GM18867 (cell line): Measurements from ENCODE around the gene FOXL2NB.

Experiments used
- ATAC-seq: cut with Tn5 transposase; IDR thresholded peaks from one replicate; pipeline ENCODE4 v1.9.1; 2021; ENCODE audit warnings: mild to moderate bottlenecking, moderate library complexity; ENCODE audit not compliant: unreplicated experiment

Gene FOXL2NB

GRCh38 chr3:138944929-138945708 lies 1.9 kb upstream of the FOXL2NB start:
- no peak for ATAC-seq

DNA sequence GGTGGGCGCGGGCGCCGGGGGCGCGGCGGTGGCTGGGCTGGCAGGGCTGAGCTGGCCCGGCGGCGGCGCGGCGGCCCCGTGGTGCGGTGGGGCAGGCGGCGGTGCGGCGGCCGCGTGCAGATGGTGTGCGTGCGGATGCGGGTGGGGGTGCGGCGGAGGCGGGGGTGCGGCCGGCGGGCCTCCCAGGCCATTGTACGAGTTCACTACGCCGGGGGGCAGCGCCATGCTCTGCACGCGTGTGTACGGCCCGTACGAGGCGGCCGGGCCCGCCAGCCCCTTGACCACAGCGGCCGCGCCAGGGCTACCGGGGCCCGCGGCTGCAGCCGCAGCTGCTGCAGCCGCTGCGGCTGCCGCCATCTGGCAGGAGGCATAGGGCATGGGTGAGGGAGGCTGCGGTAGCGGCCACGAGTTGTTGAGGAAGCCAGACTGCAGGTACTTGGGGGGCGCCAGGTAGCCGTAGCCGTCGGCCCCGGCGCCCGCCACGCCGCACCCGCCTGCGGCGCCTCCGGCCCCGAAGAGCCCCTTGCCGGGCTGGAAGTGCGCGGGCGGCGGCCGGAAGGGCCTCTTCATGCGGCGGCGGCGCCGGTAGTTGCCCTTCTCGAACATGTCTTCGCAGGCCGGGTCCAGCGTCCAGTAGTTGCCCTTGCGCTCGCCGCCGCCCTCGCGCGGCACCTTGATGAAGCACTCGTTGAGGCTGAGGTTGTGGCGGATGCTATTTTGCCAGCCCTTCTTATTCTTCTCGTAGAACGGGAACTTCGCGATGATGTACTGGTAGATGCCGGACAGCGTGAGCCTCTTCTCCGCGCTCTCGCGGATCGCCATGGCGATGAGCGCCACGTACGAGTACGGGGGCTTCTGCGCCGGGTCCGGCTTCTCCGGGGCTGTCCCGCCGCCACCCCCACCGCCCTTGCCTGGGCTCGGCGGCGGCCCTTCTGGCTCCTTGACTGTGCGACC lies 1.0 kb upstream of the FOXL2NB start:
- no peak for ATAC-seq

- no peak for ATAC-seq
Measured at GRCh38 chr3:138947495-138948121, 591 bp downstream of the FOXL2NB start.

- ATAC-seq: no peak
Measured at GRCh38 chr3:138948371-138949001, 1.5 kb downstream of the FOXL2NB start.

DNA sequence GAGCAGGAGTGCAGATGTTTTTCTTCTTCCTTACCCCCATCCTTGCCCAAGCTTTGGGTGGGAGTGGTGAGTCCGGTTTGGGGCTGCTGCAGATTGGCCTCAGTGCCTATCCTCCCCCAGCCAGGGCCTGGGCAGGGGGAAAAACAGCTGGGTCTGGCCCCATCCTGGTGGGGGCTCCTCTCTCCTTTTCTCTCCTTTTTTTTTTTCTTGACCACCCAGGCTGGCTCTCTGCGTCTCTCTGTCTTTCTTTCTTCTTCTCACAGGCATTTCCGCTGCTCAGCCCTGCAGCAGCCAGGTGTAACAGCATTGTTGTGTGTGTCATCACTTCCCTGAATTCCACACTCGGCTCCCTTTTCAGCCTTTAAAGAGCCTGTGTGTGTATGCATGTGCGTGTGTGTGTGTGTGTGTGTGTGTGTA lies 2.0 kb downstream of the FOXL2NB start:
- no peak for ATAC-seq

- no peak for ATAC-seq
Measured at GRCh38 chr3:138949445-138950005, 2.5 kb downstream of the FOXL2NB start.

DNA sequence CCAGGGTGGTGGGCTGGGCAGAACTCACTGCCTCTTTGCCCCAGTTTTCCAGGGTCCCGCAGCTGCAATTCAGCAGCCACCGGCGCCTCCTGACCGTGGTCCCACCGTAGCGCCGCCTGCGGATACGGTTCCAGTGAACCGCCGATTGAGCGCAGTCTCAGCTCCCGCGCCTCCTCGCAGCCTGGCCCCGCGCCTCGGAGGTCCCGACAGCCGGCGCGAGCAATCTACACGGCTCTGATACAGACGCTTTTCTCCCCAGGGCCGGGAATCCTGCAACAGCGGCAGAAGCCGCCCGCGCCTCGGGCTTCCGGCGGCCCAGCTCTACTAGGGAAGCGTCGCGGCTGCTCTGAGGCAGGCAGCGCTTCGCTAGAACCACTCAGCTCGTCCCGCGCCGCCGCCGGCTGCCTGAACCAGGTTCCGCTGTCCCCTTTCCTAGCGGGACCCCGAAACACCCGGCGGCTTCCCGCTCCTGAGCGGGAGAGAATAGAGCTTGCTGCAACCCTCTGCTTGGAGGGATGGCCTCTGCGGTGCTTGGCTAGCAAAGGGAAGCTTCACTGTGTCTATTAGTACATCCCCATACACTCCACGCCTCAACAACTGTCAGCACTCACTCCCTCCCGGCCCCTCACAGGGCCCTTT lies 3.1 kb downstream of the FOXL2NB start:
- no peak for ATAC-seq

- ATAC-seq: no peak
Measured at GRCh38 chr3:138950701-138951100, 3.7 kb downstream of the FOXL2NB start.

GRCh38 chr3:138960417-138960852 lies 13.4 kb downstream of the FOXL2NB start:
- no peak for ATAC-seq

GRCh38 chr3:138962854-138963560 lies 16.0 kb downstream of the FOXL2NB start:
- ATAC-seq: no peak

DNA sequence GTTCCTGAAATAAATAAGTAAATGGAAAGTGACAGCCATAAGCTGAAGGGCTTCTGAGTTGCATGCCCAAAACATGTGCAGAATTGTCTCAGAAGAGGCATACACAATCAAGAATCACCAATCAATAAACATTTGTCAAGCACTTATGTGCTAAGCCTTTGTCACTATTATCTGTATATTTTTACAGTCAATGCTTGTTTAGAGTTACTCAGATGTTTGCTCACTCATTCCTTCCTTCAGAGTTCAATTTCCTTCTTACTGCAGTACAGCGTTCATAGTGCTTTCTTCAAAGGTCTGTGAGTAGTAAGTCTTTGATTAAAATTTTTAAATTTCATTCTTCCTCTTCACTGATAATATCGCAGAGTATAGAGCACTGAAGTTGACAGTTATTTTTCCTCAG lies 17.2 kb downstream of the FOXL2NB start:
- ATAC-seq: no peak

- ATAC-seq: no peak
Measured at GRCh38 chr3:138964923-138965322, 17.9 kb downstream of the FOXL2NB start.

DNA sequence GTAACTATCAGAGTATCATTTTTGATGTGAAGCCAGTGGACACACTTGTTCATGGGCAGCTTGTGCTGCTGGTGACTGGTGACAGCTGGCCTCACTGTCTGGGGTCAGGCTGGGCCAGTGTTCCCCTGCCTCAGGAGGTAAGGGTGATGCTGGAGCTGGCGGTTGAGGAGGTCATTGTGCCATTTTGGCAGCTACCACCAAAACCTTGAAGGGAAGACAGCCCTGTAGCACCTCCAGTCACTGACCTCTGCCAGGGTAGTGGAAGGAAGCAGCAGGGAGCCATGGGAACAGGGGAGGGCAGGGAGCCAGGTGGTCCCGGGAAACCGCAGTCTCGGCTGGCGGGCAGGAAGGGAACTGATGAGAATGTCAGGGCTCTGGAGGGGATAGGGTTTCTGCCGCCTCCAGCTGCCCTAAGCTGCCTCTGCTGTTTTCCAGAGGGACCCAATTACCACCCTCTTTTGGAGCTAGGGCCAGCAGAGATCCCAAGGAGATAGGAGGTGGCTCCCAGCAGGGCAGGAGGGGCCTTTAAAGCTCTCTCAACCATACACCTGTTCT lies 24.8 kb downstream of the FOXL2NB start:
- no peak for ATAC-seq

DNA sequence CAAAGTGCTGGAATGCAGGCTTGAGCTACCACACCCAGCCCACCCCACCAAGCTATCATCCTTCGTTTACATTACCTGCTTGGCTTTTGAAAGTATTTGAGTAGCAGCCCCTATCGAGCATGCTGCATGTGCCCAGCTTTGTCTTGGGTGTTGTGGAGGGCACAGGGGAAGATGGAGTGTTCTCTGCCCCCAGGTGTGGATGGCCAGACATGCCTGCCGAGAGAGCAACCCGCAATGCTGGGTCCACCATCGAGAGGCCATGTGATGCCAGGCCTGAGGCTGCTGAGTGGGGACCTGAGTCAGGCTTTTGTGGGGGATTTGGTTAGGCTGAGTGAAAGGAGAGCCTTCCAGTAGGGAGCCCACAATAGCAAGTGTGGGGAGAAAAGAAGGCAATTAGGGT lies 25.9 kb downstream of the FOXL2NB start:
- ATAC-seq: no peak

DNA sequence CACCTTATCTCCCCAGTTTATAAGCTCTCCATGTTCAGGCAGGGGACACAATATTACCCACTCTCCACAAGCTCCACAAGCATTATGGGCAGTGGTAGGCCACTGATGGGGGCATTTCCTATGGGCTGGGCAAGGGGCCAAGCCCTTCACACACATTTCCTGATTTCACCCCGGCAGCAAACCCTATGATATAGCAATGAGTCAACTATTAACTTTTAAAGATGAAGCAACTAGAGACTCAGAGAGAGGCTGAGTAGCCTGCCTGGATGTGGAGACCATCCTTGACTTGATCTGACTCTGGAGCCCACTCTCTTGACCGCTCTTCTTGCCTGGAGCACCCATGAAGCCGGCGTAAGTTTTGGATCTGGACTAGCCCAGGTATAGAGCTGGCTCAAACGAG lies 27.4 kb downstream of the FOXL2NB start:
- ATAC-seq: no peak

- ATAC-seq: no peak
Measured at GRCh38 chr3:138975351-138975750, 28.3 kb downstream of the FOXL2NB start.

DNA sequence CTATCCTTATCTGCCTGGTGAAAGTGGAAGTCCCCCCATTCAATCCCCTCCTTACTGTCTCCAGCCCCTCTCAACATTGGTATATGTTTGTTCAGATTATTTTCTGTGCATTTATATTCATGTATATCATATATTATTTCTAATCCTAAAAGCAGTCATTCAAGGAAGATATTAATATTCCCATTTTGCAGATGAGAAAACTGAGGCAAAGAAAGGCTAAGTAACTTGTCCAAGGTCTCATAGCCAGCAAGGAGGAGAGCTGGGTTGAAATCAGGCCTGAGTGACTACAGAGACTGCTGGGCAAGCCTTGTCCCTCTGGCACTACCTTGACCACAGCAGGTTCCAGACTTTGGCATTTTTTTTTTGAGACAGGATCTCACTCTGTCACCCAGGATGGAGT lies 29.0 kb downstream of the FOXL2NB start:
- ATAC-seq: no peak

GRCh38 chr3:138984816-138985215 lies 37.8 kb downstream of the FOXL2NB start:
- ATAC-seq: no peak

DNA sequence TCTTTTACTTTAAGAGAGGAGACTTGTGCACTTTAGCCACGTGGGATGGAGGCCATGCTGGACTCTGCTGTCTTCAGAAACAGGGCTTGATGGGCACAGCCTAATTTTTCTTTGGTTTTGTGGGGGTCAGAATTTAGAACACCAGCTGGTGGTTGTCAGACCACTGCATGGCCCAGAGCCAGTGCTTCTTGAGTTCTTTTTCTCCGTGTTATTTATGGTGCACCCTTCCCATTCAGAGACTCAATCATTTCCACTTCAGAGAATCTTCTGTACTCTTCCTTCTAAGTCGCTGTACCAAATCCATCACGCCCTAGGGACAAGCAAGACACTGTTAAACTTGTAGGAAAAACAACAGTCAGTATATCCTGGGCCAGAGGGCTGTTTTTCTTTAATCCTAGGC lies 38.9 kb downstream of the FOXL2NB start:
- ATAC-seq: no peak
